K562 (cell line): Measurements from ENCODE around the gene BCL3. TPM values are rescaled to one million over a fixed set of nuclear protein-coding genes. Genes with fewer than 3 reads are reported as not detected.

Experiments used
- ATAC-seq: fragments of 200-7000 bp; cut with Tn5 transposase; 3 replicates; pipeline ENCODE4 v1.9.1; 2020; ENCODE audit warnings: moderate library complexity
- BruUV-seq: library from RNA; stranded (reverse); fragments of 400-500 nt; replicated peaks from 2 replicates; lab custom pipeline; 2021; lab: Mats Ljungman, UMichigan
- CTCF ChIA-PET: fragments of 300-600 bp; formaldehyde crosslinking; extraction: SDS; loops from one replicate; lab custom pipeline; 2021; ENCODE audit warnings: low intra/inter-chr PET ratio; lab: Yijun Ruan, JAX
- POLR2A ChIA-PET: fragments of 300-600, 350-650 bp; sonication (Branson Sonifier 250); formaldehyde crosslinking; extraction: SDS; loops from one replicate; lab custom pipeline; 2021; ENCODE audit warnings: antibody characterized with exemption, inconsistent platforms; lab: Yijun Ruan, JAX
- DNase-seq, 4 experiments: peaks; one replicate each; pipeline versions ENCODE4 v3.0.0 to v3.0.0-alpha.2; 2011 to 2018; ENCODE audit warnings: low spot score in 3 of 4, mixed read lengths in 3 of 4; ENCODE audit errors: extremely low read depth in 1 of 4
- FAIRE-seq: peaks from 2 replicates; lab custom pipeline; 2011; peaks lifted over from hg19 to GRCh38; lab: Jason Lieb, UNC
- H2AFZ ChIP-seq: 2 replicates; pipeline ENCODE4 v1.6.0; 2011; ENCODE audit warnings: low read depth, low read length, control low read depth, inconsistent platforms
- H3K27ac ChIP-seq: fragments of 200-600 bp; 3 replicates; pipeline ENCODE4 v1.8.0; 2011; ENCODE audit warnings: low read depth, mild to moderate bottlenecking, control low read depth, inconsistent platforms, low read length, moderate library complexity, mixed read lengths; ENCODE audit errors: extremely low read depth
- H3K27me3 ChIP-seq, 2 experiments: fragments of 300-600 bp in 1 of 2; 2 replicates in 1 of 2; 3 replicates in 1 of 2; pipeline versions ENCODE4 v1.6.0 to v1.8.0; 2011; ENCODE audit warnings: inconsistent platforms in 2 of 2, low read length in 2 of 2, mild to moderate bottlenecking in 1 of 2, mixed read lengths in 1 of 2, moderate library complexity in 1 of 2; ENCODE audit not compliant: control insufficient read depth in 2 of 2, insufficient read depth in 2 of 2
- H3K36me3 ChIP-seq: fragments of 300-600 bp; 3 replicates; pipeline ENCODE4 v1.8.0; 2011; ENCODE audit warnings: mild to moderate bottlenecking, low read length, inconsistent platforms; ENCODE audit not compliant: control insufficient read depth, insufficient read depth
- H3K4me1 ChIP-seq, 2 experiments: fragments of 200-600 bp in 1 of 2; replicated peaks in 1 of 2; 2 replicates in 1 of 2; 3 replicates in 1 of 2; pipeline versions ENCODE4 v1.5.1 to v1.8.0; 2011; ENCODE audit warnings: inconsistent platforms in 2 of 2, low read length in 2 of 2, mild to moderate bottlenecking in 1 of 2, mixed read lengths in 1 of 2, moderate library complexity in 1 of 2; ENCODE audit not compliant: control insufficient read depth in 2 of 2, insufficient read depth in 2 of 2
- H3K4me2 ChIP-seq: 2 replicates; pipeline ENCODE4 v1.6.1; 2011; ENCODE audit warnings: low read length, control low read depth, inconsistent platforms, mixed read lengths; ENCODE audit not compliant: insufficient read depth
- H3K4me3 ChIP-seq: fragments of 200-600 bp; sonication (generic), shearing (Covaris generic); 2 replicates; pipeline ENCODE4 v1.5.1; 2016; ENCODE audit warnings: control low read depth, inconsistent platforms
- H3K79me2 ChIP-seq: fragments of 200-600 bp; 3 replicates; pipeline ENCODE4 v1.8.0; 2011; ENCODE audit warnings: low read length, inconsistent platforms; ENCODE audit not compliant: control insufficient read depth, insufficient read depth
- H3K9ac ChIP-seq, 2 experiments: 2 replicates each; pipeline versions ENCODE4 v1.6.0 to v1.6.1; 2011; ENCODE audit warnings: low read depth in 2 of 2, low read length in 2 of 2, control low read depth in 1 of 2, inconsistent platforms in 1 of 2, mild to moderate bottlenecking in 1 of 2, mixed read lengths in 1 of 2; ENCODE audit not compliant: insufficient read depth in 1 of 2
- H3K9me1 ChIP-seq: one replicate; pipeline ENCODE4 v1.6.0; 2011; ENCODE audit warnings: inconsistent platforms, mild to moderate bottlenecking, low read length, moderate library complexity; ENCODE audit not compliant: control insufficient read depth, insufficient read depth
- H3K9me3 ChIP-seq: replicated peaks from 2 replicates; pipeline ENCODE4 v1.5.1; 2011; ENCODE audit warnings: low read depth, low read length, inconsistent platforms; ENCODE audit not compliant: control insufficient read depth, insufficient read depth
- H4K20me1 ChIP-seq: replicated peaks from 2 replicates; pipeline ENCODE4 v1.6.1; 2011; ENCODE audit warnings: low read length, inconsistent platforms, mixed read lengths; ENCODE audit not compliant: control insufficient read depth, insufficient read depth
- ETS2 ChIP-seq: IDR thresholded peaks from 2 replicates; pipeline ENCODE4 v1.6.1; 2016; ENCODE audit warnings: borderline replicate concordance, missing genetic modification characterization, mild to moderate bottlenecking, moderate library complexity, missing compliant biosample characterization; ENCODE audit not compliant: poor library complexity, severe bottlenecking
- ETV6 ChIP-seq, 3 experiments: fragments of 150-350 bp in 1 of 3; sonication (generic) in 1 of 3; formaldehyde crosslinking in 1 of 3; IDR thresholded peaks; 2 replicates each; pipeline versions ENCODE4 v1.6.1 to v1.8.0; 2014 to 2022; ENCODE audit warnings: borderline replicate concordance in 2 of 3, low read depth in 2 of 3, antibody characterized with exemption in 1 of 3, low read length in 1 of 3, mild to moderate bottlenecking in 1 of 3, missing genetic modification reagents in 1 of 3
- MNT ChIP-seq, 2 experiments: fragments of 450-650 bp; conservative IDR thresholded peaks; 2 replicates each; pipeline ENCODE4 v1.6.1; 2017; ENCODE audit warnings: mild to moderate bottlenecking in 2 of 2, moderate library complexity in 2 of 2
- PREB ChIP-seq: sonication (generic); formaldehyde crosslinking; IDR thresholded peaks from 2 replicates; pipeline ENCODE4 v1.8.1; 2023; ENCODE audit warnings: mild to moderate bottlenecking, missing genetic modification reagents
- ZBTB40 ChIP-seq, 2 experiments: fragments of 450-650 bp in 1 of 2; sonication (generic) in 1 of 2; formaldehyde crosslinking in 1 of 2; IDR thresholded peaks; 2 replicates each; pipeline versions ENCODE4 v1.7.1 to v1.9.0; 2016 to 2022; ENCODE audit warnings: inconsistent platforms in 1 of 2, mild to moderate bottlenecking in 1 of 2, missing genetic modification reagents in 1 of 2
- WGBS: fragments of 100-300 bp; shearing (Covaris generic); methylation state at CpG from one replicate; pipeline ENCODE4 v1.1.6; 2016; ENCODE audit warnings: low coverage, mixed read lengths; ENCODE audit not compliant: insufficient coverage; ENCODE audit errors: missing lambda C conversion rate; 5-methylcytosine and 5-hydroxymethylcytosine counted together
- in situ Hi-C: fragments of 300-500 bp; cut with MboI; formaldehyde crosslinking; loops from 4 replicates; pipeline ENCODE4 v1.15.0; 2018; ENCODE audit warnings: inconsistent platforms, mixed read lengths
- intact Hi-C: fragments of 100-400 bp; cut with micrococcal nuclease; formaldehyde crosslinking; loops from 2 replicates; pipeline ENCODE4 v1.14.2; 2022
- polyA plus RNA-seq, 8 experiments: library from polyadenylated mRNA; depleted of rRNA in 4 of 8; stranded (reverse) in 5 of 8; unstranded in 3 of 8; fragments of >200 nt; fragmentation: Nextera tagmentation in 2 of 8; fragmentation: Illumina TruSeq in 1 of 8; extraction: Ambion mirVana in 2 of 8; extraction: Trizol in 1 of 8; gene quantifications; 2 replicates each; pipeline versions ENCODE4 v1.2.1 to v1.2.3, GENCODE V29; 2011 to 2014; ENCODE audit warnings: inconsistent platforms in 1 of 8, missing spikeins in 1 of 8
- total RNA-seq, 7 experiments: library from RNA; depleted of rRNA in 6 of 7; stranded (reverse); fragments of >200 nt in 6 of 7; fragmentation: Illumina TruSeq in 2 of 7; extraction: Trizol in 2 of 7; gene quantifications; 2 replicates each; pipeline versions ENCODE4 v1.2.1 to v1.2.3, GENCODE V29; 2011 to 2021; ENCODE audit warnings: low replicate concordance in 1 of 7

The BCL3 gene
- total and polyA plus RNA-seq, 9 of the 15 experiments (the other 6 are each of a cell fraction or from before 2014, with no cell fraction given) = 0.03 to 2.4 (median 0.50) TPM; not detected in 1

DNA sequence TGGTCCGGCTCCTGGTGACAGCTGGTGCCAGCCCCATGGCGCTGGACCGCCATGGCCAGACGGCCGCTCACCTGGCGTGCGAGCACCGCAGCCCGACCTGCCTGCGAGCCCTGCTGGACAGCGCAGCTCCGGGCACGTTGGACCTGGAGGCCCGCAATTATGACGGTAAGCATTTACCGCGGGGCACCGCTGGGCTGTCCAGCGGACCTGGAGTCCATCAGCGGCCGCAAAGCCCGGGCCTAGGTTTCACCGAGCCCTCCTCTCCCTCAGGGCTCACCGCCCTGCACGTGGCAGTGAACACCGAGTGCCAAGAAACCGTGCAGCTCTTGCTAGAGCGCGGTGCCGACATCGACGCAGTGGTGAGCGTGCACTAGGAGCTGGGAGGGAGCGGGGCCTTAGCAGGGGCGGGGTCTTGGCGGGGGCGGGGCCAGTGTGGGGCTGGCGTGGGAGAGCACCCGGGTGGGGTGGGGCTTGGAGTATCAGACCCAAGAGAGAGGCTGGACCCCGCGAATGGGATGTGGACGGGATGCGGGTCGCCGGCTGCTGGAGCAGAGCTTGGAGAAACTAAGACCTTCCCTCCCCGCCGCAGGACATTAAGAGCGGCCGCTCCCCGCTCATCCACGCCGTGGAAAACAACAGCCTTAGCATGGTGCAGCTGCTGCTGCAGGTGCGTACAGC lies 8.7 kb downstream of the BCL3 start:
- POLR2A ChIA-PET = interaction anchor here (0.7 to 1.0 kb wide), 2 partner anchors 17 to 34 kb away, joined by 3 to 5 read pairs; no protein-coding TSS in a partner anchor
- FAIRE-seq (no peak), DNase-seq (peak in 3 of 4 experiments; percentile 55 to 70 (median 69)), ATAC-seq (no peak)
- Histone ChIP-seq H3K36me3 (no peaks in the 10 kb centered on the region), H3K4me1 (peaks cover 22 to 52% of the 10 kb centered on the region in 2 experiments), H3K4me2 (no peak overlapping the region), H3K9me1 (no peaks in the 10 kb centered on the region), H3K27ac (no peak overlapping the region), H3K27me3 (no peaks in the 10 kb centered on the region), H2AFZ (no peak overlapping the region), H3K9ac (peak overlapping the region in 1 of 2 experiments; percentile 69; a peak in 2 of 4 replicates), H3K79me2 (no peaks in the 10 kb centered on the region), H3K9me3 (no peaks in the 10 kb centered on the region), H3K4me3 (no peak overlapping the region), H4K20me1 (no peaks in the 10 kb centered on the region)
- 82% methylated on average over 34 of the region's 53 CpGs for WGBS
- in situ Hi-C loops = no loop called here
- no TSS peak for BruUV-seq
- CTCF ChIA-PET = no interaction called here
- intact Hi-C loops = no loop called here
- TF ChIP-seq ZBTB40 (IDR thresholded peaks at IDR 0.05) (no peak), ZBTB40 (CRISPR knock-in tag; IDR thresholded peaks at IDR 0.05) (no peak), MNT (conservative IDR thresholded peaks at IDR 0.05) (no peak), PREB (no peak), ETS2 (tag) (no peak), ETV6 (IDR thresholded peaks at IDR 0.05; ENCODE audit: borderline replicate concordance in 1 of 2, low read depth in 2 of 2, low read length in 1 of 2) (no peak), ETV6 (CRISPR knock-in tag; IDR thresholded peaks at IDR 0.05; ENCODE audit: borderline replicate concordance) (no peak)
